OCI-LY3 (cell line): ENCODE measurements around the gene RASD1.

Source experiments
- H2AFZ ChIP-seq: fragments of 200-600, 300-600 bp; shearing (Covaris generic); 2 replicates; pipeline ENCODE4 v1.6.0; 2014; ENCODE audit warnings: antibody characterized with exemption, low read depth, low read length
- H3K27ac ChIP-seq: fragments of 200-600, 300-600 bp; sonication (generic); 2 replicates; pipeline ENCODE4 v1.5.1; 2014; ENCODE audit warnings: mild to moderate bottlenecking, low read length, moderate library complexity, mixed read lengths
- H3K27me3 ChIP-seq: fragments of 200-600, 300-600 bp; sonication (generic); 2 replicates; pipeline ENCODE4 v1.6.1; 2014; ENCODE audit warnings: low read depth, low read length, mixed read lengths
- H3K36me3 ChIP-seq: fragments of 200-600, 300-600 bp; sonication (generic); replicated peaks from 2 replicates; pipeline ENCODE3; 2014; ENCODE audit warnings: low read depth, low read length, mixed read lengths
- H3K4me1 ChIP-seq: fragments of 300-600, 200-600 bp; sonication (generic); 2 replicates; pipeline ENCODE4 v1.6.1; 2014; ENCODE audit warnings: low read length, mixed read lengths
- H3K4me2 ChIP-seq: fragments of 200-600, 300-600 bp; sonication (generic); 2 replicates; pipeline ENCODE4 v1.6.1; 2014; ENCODE audit warnings: low read length, mixed read lengths
- H3K4me3 ChIP-seq: fragments of 300-600, 200-600 bp; sonication (generic); 2 replicates; pipeline ENCODE4 v1.5.1; 2014; ENCODE audit warnings: antibody characterized with exemption, mild to moderate bottlenecking, low read length, moderate library complexity
- H3K79me2 ChIP-seq: fragments of 300-600, 200-600 bp; shearing (Covaris generic); 2 replicates; pipeline ENCODE4 v1.6.1; 2014; ENCODE audit warnings: mild to moderate bottlenecking, low read length, mixed read lengths
- H3K9ac ChIP-seq: fragments of 300-600, 200-600 bp; shearing (Covaris generic); 2 replicates; pipeline ENCODE4 v1.6.0; 2014; ENCODE audit warnings: mild to moderate bottlenecking, low read length, moderate library complexity
- H3K9me3 ChIP-seq: fragments of 200-600, 300-600 bp; shearing (Covaris generic); 2 replicates; pipeline ENCODE4 v1.6.1; 2014; ENCODE audit warnings: low read length, mixed read lengths; ENCODE audit not compliant: insufficient read depth
- H4K20me1 ChIP-seq: fragments of 200-600, 300-600 bp; sonication (generic); 2 replicates; pipeline ENCODE4 v1.6.1; 2016; ENCODE audit warnings: low read length, mixed read lengths; ENCODE audit not compliant: insufficient read depth
- CTCF ChIP-seq: fragments of 200-600, 300-600 bp; sonication (generic); IDR thresholded peaks from 2 replicates; pipeline ENCODE4 v1.5.1; 2014; ENCODE audit warnings: antibody characterized with exemption, low read length, low read depth
- EZH2phosphoT487 ChIP-seq: fragments of 200-600 bp; shearing (Covaris generic); IDR thresholded peaks from 2 replicates; pipeline ENCODE4 v1.6.1; 2018; ENCODE audit warnings: antibody characterized with exemption, mixed run types, low read depth

The RASD1 gene

GRCh38 chr17:17448076-17448475 lies 48.1 kb downstream of the RASD1 start:
- no peak overlapping the region for H2AFZ ChIP-seq
- H3K27me3 ChIP-seq = no peaks in the 10 kb centered on the region
- H3K9me3 ChIP-seq = no peaks in the 10 kb centered on the region
- H3K4me1 ChIP-seq = no peaks in the 10 kb centered on the region
- H3K9ac ChIP-seq = no peak overlapping the region
- TF ChIP-seq EZH2phosphoT487 = no peak
- no peak for TF ChIP-seq CTCF
- no peak overlapping the region for H3K4me3 ChIP-seq
- no peaks in the 10 kb centered on the region for H3K79me2 ChIP-seq
- H3K36me3 ChIP-seq = no peaks in the 10 kb centered on the region
- no peak overlapping the region for H3K27ac ChIP-seq
- H3K4me2 ChIP-seq = no peak overlapping the region
- no peaks in the 10 kb centered on the region for H4K20me1 ChIP-seq

GRCh38 chr17:17447264-17447663 lies 48.9 kb downstream of the RASD1 start:
- H3K4me1 ChIP-seq = no peaks in the 10 kb centered on the region
- no peak overlapping the region for H2AFZ ChIP-seq
- no peaks in the 10 kb centered on the region for H3K9me3 ChIP-seq
- H3K9ac ChIP-seq = no peak overlapping the region
- no peaks in the 10 kb centered on the region for H3K79me2 ChIP-seq
- no peaks in the 10 kb centered on the region for H3K36me3 ChIP-seq
- no peak overlapping the region for H3K4me2 ChIP-seq
- no peak for TF ChIP-seq CTCF
- TF ChIP-seq EZH2phosphoT487 = no peak
- no peak overlapping the region for H3K4me3 ChIP-seq
- no peaks in the 10 kb centered on the region for H3K27me3 ChIP-seq
- H3K27ac ChIP-seq = no peak overlapping the region
- H4K20me1 ChIP-seq = no peaks in the 10 kb centered on the region

- H3K4me2 ChIP-seq = no peak overlapping the region
- no peak overlapping the region for H2AFZ ChIP-seq
Measured at GRCh38 chr17:17446666-17447155, 49.5 kb downstream of the RASD1 start.

GRCh38 chr17:17445925-17446665 lies 50.1 kb downstream of the RASD1 start:
- Histone ChIP-seq H3K4me3 (no peak overlapping the region), H3K4me2 (no peak overlapping the region), H2AFZ (no peak overlapping the region), H3K79me2 (no peaks in the 10 kb centered on the region), H3K4me1 (no peaks in the 10 kb centered on the region), H3K36me3 (no peaks in the 10 kb centered on the region), H3K27me3 (no peaks in the 10 kb centered on the region), H3K9ac (no peak overlapping the region), H4K20me1 (no peaks in the 10 kb centered on the region), H3K27ac (no peak overlapping the region), H3K9me3 (no peaks in the 10 kb centered on the region)
- TF ChIP-seq CTCF (no peak), EZH2phosphoT487 (no peak)

More at GRCh38 chr17:17446666-17447155, 49.5 kb downstream of the RASD1 start:
- H3K27ac ChIP-seq = no peak overlapping the region
- no peaks in the 10 kb centered on the region for H3K79me2 ChIP-seq
- TF ChIP-seq EZH2phosphoT487 = no peak
- TF ChIP-seq CTCF = no peak
- H3K9ac ChIP-seq = no peak overlapping the region
- no peaks in the 10 kb centered on the region for H3K27me3 ChIP-seq
- no peaks in the 10 kb centered on the region for H4K20me1 ChIP-seq
- H3K9me3 ChIP-seq = no peaks in the 10 kb centered on the region
- no peaks in the 10 kb centered on the region for H3K4me1 ChIP-seq
- H3K36me3 ChIP-seq = no peaks in the 10 kb centered on the region
- H3K4me3 ChIP-seq = no peak overlapping the region
